ENCODE results near the gene DNAI4.
"Not testable (repeated sequence)": the region's sequence is repeated elsewhere in the genome, so short reads cannot be mapped to it uniquely, and the experiment has no call there.

Gene DNAI4, protein sequence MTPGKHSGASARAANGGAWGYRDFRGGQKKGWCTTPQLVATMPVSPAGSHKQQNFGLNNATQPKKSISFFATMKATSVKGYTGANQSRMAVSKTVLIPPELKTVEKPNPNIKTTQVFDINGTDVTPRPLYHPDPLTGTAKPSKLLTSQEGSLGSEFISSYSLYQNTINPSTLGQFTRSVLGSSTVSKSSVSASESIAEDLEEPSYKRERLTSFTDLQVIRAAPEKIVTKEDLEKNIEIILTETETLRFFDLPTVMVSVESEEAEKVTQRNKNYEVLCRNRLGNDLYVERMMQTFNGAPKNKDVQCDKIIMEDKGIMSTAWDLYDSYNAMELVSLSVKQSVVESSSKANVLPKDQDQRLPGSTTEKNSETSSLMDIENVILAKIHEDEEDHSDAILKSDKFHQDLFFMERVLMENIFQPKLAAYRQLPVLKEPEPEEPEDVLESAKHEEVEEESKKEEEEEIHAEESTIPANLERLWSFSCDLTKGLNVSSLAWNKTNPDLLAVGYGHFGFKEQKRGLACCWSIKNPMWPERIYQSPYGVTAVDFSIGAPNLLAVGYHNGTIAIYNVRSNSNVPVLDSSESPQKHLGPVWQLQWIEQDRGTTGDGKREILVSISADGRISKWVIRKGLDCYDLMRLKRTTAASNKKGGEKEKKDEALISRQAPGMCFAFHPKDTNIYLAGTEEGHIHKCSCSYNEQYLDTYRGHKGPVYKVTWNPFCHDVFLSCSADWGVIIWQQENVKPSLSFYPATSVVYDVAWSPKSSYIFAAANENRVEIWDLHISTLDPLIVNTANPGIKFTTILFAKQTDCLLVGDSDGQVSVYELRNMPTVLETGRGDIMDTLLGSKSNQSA

DNA sequence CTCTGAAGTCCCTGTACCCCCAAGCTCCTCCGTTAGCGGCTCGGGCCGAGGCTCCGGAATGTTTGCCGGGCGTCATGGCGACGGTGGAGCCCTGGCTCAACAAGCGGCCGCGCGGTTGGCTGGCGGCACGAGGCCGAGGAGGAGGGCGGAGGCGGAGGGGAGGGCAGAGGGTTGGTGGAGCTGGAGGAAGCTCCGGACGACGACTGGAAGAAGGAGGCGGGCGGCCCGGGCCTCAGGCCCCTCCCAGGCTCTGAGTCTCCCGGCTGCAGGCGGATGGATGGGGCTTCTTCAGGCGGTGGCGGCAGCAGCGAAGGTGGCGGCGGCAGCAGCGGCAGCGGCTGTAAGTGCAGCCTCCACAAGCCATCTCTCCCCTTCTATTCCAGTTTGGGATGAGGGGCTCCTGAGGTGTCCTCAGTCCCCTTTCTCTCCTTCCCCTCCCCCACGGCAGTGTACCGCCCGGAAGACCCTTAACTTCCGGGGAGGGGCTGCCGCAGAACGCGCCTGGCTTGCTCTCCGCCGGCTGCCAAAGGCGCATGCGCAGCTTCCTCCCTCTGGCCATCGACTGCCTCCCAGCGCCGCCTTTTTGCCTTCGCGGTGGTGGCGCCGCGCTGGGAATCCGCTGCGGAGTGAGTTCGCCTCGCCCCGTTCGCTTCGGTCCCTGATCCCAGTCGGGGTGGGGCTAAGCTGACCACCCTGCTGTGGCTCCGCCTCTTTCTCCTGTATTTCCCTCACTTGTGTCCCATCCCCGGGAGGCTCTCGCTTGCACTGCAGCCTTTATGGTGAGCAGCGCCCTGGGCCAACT lies at the start of gene DNAI4, which contains the start of gene MIER1:
Gene DNAI4 (minus strand): TSS at position 101 of the 802 bp plus-strand sequence. CDS start 25 bp downstream, at position 76.
Gene MIER1 (plus strand): TSS at position 235 of the 802 bp plus-strand sequence. CDS start 39 bp downstream, at position 274.
- peak; percentile 96 for DNase-seq

DNA sequence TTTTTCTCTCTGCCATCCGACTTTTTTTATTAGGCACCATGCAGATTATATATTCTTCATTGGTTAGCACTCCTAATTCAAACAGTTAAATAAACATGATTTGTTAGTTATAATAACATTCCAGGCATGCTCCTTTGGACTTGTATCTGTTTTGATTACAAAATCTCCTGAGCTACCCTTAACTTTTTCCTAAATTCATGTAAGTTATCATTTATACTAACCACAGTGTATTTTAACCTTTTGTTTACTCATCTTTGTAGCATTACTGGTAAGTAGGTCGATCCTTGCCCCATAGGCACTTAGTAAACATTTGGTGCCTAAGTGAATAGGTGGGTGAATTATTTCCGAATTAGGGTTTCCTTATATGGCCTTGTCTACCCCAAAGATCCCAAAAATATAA lies 43.9 kb upstream of the DNAI4 start:
- DNase-seq = no peak

DNA sequence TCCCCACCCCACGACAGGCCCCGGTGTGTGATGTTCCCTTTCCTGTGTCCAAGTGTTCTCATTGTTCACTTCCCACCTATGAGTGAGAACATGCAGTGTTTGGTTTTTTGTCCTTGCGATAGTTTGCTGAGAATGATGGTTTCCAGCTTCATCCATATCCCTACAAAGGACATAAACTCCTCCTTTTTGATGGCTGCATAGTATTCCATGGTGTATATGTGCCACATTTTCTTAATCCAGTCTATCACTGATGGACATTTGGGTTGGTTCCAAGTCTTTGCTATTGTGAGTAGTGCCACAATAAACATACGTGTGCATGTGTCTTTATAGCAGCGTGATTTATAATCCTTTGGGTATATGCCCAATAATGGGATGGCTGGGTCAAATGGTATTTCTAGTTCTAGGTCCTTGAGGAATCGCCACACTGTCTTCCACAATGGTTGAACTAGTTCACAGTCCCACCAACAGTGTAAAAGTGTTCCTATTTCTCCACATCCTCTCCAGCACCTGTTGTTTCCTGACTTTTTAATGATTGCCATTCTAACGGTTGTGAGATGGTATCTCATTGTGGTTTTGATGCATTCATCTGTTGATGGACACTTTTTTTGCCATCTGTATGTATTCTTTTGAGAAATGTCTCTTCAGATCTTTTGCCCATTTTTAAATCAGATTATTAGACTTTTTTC lies 41.7 kb upstream of the DNAI4 start:
- not testable (repeated sequence) for DNase-seq

DNA sequence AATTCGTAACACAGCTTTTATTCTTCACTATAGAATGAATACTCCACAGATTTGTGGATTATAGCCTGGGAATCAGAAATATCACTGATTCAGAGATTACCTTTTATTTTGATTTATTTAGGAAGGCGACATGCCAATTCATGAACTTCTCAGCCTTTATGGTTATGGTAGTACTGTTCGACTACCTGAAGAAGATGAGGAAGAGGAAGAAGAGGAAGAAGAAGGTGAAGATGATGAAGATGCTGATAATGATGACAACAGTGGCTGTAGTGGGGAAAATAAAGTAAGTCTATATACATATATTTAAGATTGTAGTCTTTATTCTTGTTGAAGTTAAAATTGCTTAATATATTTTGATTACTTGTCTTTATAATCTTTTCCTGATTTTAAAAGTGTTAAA lies 33.3 kb upstream of the DNAI4 start:
- no peak for DNase-seq

DNA sequence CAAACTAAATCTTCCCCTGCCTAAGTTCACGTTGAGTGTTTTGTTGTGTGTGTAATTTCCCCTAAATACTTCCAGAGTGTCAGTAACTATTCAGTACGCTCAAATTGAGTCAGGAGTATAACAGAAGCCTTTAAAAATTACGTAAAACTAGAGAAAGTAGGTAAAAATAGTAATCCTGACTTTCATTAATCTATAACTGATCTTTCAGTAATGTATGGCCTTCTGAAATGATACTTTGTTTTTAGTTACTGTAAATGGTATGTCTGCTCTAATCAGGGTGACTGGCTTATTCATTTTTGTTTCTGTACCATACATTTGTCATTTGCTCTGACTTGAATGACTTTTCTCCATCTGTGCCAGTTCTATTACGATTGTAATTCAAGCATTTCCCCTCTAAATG lies 29.6 kb upstream of the DNAI4 start:
- no peak for DNase-seq

DNA sequence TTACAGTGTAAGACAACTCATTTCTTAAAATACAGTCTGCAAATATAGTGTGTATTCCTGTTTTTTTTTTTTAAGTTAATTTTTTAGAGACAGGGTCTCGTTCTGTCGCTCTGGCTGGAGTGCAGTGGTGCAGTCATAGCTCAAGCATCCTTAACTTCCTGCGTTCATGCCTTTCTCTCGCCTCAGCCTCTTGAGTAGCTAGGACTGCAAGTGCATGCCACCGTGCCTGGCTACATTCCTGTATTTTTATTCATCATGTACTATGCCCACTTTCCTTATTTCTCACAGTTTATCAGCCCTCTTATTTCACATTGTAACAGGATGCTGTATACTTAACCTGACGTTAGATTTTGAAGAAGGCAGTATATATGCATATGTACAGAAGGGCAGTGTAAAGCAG lies 26.9 kb upstream of the DNAI4 start:
- DNase-seq = no peak

DNA sequence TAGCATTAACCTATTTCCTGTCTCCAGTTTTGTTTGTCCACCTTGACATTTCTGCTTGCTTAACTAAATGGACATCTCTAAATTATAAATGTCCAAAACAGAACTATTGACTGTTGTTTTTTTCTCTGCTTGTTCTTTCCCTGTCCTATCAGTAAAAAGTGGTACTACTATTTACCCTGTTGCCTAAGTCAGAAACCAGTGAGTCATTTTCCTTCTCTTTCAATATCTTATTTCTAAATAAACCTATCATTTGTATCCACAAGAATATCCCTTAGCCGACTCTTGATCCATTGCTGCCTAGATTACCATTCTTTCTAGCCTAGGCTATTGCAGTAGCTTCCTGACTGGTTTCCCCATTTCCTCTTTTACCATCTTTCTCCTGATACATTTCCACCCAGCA lies 22.6 kb upstream of the DNAI4 start:
- no peak for DNase-seq

DNA sequence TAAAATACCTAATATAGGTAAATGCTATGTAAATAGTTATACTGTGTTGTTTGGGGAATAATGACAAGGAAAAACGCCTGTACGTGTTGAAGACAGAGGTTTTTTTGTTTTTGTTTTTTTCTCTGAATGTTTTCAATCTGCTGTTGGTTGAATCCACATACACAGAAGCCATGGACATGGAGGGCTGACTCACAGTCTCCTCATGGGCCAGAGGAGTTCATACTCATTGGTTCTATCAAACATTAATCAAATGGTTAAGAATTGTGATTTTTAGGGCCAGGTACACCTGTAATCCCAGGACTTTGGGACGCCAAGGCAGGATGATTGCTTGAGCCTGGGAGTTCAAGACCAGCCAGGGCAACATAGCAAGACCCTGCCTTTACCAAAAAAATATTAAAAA lies 20.7 kb upstream of the DNAI4 start:
- no peak for DNase-seq

DNA sequence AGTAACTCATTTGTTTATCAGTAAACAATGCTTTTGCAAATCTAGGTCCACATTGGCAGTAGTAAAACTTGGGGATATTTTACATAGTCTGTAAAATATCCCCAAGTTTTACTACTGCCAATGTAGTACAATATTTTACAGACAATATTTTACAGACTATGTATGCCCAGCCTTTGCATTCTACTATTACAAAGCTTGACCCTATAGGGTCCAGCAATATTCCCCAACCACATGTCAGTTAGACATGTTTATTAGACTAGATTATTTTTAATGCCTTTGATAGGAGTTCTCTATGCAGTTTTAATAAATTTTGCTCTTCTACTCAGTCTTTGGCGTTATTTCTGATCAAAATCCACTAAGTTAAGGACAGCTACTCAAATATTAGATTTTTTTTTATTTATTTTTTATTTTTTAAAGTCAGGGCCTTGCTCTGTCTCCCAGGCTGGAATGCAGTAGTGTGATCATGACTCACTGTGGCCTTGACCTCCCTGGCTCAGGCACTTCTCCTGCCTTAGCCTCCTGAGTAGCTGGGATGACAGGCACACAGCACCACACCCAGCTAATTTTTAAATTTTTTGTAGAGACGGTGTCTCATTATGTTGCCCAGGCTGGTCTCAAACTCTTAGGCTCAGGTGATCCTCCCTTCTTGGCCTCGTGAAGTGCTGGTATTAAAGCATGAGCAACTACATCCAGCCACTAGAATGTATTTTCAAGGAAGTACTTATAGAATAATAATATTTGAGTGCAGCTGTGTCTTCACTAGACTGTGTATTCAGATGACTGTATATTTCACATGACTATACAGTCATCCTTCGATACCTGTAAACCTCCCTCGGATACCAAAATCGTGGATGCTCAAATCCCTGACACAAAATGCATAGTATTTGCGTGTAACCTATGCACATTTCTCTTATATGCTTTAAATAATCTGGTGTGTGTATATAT lies 19.9 kb upstream of the DNAI4 start:
- DNase-seq = no peak

DNA sequence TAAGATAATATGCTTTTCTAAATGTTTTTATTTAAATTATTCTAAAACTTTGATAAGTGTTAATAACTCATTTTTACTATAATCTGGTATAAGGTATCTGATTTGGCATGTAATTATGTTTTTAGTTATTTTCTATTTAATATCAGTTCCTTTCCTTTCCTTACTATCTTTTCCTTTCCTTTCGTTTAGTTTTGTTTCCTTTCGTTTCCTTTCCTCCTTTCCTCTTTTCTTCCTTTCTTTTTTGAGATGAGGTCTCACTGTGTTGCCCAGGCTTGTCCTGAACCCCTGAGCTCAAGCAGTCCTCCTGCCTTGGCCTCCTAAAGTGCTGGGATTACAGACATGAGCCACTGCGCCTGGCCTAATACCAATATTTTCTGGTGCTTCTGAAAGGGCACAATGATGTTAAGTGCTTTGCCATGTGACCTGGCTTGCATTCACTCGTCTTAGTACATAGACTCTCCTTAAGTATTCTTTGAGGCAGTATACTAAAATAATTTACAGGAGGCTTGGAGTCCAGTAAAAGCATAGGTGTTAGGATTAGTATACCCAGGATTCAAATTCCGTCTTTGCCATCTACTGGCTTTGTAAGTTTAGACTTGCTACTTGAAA lies 18.8 kb upstream of the DNAI4 start:
- no peak for DNase-seq

DNA sequence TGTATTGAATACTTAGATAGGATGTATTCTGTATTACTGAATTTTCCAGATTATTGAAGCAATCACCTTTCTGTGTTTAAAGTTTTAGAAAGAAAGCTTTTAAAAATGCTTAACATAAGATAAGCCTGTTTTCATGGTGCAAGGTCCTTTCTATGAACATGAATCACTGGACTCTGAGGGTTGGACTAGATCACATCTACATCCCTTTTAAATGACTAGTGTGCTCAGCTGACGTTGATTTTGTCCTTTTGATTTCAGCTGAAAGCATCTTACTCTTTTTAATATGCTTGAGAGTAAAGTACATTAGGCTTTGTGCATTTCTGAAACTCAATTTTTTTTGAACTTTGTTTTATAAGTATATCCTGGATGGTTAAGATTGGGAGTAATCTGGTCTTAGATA lies 16.3 kb upstream of the DNAI4 start:
- DNase-seq = no peak

DNA sequence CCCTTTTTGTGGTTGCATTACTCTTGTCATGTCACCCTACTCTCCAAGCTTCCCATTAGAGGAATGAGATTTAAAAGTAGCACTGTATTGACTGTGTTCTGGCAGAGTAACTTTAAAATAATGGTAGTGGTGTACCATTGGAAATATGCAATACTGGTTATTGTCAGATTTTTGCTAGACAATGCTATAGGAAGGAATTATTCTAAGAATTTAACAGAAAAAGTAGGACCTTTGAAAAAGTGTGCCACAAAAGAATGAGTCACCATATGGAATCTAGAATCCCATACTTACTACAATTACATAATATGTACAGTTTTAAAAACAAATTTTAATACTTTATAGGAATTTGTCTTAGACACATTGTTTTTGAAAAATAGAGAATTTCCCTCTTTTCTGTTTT lies 14.0 kb upstream of the DNAI4 start:
- no peak for DNase-seq

DNA sequence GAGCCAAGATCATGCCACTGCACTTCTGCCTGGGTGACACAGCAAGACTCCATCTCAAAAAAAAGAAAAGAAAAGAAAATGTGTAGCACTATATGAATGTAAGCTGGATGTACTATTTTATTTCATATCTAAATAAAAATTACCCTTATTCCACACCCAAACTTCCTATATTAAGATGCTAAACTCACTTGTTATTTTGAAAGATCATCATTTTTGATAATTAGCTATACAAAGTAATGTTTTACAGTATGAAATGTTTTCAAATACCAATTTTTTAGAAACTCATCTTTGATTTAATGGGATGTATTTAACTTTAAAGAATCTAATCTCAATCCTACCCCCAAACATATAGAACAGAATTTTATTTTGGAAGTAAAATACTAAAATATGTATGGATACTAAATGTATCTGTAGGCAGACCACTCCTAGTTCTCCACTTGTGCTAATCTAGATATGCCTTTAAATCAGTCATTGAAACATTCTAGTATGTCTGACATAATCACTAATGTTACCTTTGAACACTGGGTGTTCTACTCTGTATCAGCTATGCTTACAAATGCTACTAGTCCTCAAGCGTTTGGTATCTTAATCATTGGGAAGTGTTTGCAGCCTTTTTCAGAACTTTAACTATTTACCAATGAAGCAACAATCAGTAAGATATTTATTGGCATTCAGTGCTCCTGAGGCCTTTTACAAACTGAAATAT lies 13.0 kb upstream of the DNAI4 start:
- DNase-seq = no peak

DNA sequence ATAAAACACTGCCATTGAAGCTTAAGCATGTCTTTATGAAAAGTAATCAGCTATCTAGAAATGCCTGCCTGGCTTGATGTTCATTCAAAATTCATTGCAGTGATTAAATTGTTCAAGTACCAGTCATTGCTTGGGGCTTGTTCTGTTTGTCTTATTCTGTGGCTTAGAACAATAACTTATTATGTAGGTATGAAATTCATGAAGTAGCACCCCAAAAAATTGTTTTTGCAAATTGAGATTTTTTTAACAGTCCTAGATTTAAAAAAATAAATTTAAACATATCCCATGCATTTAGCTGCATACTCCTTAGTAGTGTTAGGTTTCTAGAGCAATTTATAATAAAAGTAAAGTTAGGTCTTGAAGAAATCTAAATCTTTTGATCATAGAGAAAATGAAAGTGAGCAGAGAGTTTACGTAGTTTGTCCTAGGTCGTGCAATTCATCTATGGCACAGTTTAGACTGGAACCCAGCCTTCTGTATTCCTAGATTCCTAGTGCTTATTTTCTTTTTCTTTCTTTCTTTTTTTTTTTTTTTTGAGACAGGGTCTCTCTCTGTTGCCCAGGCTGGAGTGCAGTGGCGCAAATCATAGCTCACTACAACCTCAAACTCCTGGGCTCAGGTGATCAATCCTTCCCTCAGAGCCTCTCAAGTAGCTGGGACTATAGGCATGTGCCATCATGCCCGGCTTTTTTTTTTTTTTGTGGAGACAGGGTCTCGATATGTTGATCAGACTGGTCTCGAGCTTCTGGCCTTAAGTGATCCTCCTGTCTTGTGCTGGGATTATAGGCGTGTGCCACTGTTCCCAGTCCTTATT lies 9.4 kb upstream of the DNAI4 start:
- DNase-seq = no peak

DNA sequence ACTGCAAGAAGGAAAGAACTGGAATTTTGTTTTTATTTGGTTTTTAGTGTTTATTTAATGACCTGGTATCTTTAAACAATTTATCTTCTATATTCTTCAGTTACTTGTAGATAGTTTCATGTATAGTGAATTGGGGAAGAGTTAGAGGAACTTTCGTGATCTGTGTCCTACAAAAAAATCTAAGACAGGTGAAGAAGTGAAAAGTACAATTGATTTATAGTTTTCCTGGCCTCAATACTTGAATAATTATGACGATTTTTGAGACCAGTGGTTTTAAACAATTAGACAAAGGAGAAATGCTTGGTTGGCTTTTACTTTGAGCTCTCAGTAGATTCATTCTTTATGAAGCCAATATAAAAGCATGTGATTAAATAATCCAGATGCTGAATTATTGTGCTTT lies 7.6 kb upstream of the DNAI4 start:
- DNase-seq = no peak

DNA sequence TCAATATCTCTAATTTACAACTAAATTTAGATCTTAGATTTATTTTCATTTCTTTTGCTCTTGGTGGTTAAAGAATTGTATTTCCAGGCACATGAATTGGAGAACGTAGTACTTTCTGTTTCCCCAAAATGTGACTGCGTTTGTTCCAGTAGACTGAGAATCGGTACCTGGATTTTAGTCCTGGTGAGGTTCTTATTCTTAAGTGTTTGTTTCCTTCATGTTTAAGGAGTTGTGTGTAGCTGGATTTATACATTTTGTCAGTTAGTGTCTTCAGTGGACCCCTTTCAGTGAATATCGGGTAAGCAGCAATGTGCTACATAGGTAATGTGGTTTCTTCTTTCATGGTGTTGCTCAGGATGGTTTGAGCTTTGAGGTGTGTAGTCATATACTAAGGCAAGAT lies 6.9 kb upstream of the DNAI4 start:
- DNase-seq = no peak

DNA sequence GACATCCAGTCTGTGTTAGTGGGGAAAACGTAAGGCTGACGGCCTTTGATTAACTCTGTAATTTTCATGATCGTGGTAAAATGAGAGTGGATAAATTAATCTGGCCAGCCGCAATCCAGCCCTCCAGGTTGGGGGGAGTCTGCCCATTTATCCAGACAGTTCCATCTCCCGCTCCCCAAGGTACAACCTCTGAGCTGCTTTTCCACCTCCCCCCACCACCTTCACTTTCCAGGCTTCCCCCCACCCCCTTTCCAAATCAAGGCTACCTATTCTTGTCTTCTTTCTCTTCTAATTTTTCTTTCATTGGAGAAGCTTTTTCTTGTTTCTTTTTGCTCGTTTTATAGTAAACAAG lies 6.1 kb upstream of the DNAI4 start:
- DNase-seq = no peak

DNA sequence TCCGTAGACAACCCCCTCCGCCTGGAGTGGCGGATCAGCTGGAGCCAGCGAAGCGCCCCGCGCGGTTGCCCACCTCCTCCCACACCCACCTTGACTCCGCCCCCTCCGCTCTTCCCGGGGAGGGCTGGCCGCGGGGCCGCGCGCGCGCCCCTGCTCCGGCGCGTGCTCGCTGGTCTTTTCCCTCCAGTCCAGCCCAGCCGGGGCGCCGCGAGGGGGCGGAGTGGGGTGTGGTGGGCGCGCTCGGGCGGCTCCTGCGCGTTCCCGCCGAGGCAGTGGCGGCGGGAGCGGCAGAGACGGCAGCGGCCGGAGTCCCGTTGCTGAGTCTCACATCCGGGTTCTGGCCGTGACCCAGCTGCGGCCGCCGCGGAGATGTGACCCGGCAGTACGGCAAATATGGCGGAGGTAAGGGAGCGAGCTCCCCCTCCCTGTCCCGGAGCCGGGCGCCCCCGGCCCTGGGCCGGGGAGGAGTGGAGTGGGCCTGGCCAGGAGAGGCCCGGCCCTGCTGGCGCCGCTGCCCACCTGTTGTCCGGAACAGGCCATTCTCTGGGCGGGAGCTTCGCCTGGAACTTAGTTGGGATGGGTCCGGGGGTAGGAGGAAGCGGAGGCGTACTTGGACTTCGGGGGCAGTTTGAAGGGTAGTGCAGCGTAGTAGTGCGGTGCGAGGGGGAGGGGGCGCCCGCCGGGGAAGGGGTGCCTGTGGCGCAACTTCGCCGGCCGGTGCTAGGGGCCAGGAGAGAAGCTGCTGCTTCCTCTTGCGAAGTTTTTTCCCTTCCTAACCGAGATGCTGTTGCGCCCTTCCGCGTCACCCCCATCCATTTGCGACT lies 5.6 kb upstream of the DNAI4 start:
- no peak for DNase-seq

DNA sequence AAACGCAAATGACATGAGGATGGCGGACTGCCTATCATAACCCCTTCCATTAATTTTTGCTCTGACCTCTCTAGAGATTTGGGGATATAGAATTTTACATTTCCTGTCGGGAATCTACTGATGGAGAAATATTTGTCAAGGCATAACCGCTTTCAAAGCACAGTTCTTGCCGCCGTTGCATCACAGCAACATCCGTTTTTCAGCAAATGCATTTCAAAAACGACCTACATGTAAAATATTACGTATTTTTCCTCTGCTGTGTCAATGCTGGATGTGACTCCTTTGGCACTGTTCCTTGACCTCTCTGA lies 5.0 kb upstream of the DNAI4 start:
- DNase-seq = no peak

Measured in NCI-H2081 treated with DMSO at 0.1 percent for 48 hours (cell line).